ENCODE results near the gene HSDL2.
"Not testable (repeated sequence)": the region's sequence is repeated elsewhere in the genome, so short reads cannot be mapped to it uniquely, and the experiment has no call there.

Gene HSDL2

GRCh38 chr9:112382066-112382465 is 2.2 kb downstream of the HSDL2 start:
- TF ChIP-seq CTCF (IDR thresholded peaks at IDR 0.05; ENCODE audit: low read depth, low read length, missing control alignments): no peak
- no peaks in the 10 kb centered on the region for H3K27me3 ChIP-seq (replicated peaks)
- no peaks in the 10 kb centered on the region for H3K36me3 ChIP-seq (replicated peaks)
- no peak for DNase-seq
- H3K4me3 ChIP-seq (ENCODE audit: low read depth, low read length): no peak overlapping the region
- no peak overlapping the region for H3K27ac ChIP-seq
- in situ Hi-C loops (cut with HindIII; ENCODE audit: low pct_ligation_motif_present, low sequenced_read_pairs): no loop called here

GRCh38 chr9:112382501-112383364 is 2.8 kb downstream of the HSDL2 start:
- no peak for DNase-seq
- in situ Hi-C loops (cut with HindIII; ENCODE audit: low pct_ligation_motif_present, low sequenced_read_pairs): no loop called here
- no peak overlapping the region for H3K4me3 ChIP-seq (ENCODE audit: low read depth, low read length)
- H3K27ac ChIP-seq: no peak overlapping the region
- no peaks in the 10 kb centered on the region for H3K36me3 ChIP-seq (replicated peaks)
- H3K27me3 ChIP-seq (replicated peaks): no peaks in the 10 kb centered on the region
- no peak for TF ChIP-seq CTCF (IDR thresholded peaks at IDR 0.05; ENCODE audit: low read depth, low read length, missing control alignments)

- Histone ChIP-seq H3K27me3 (replicated peaks) (no peaks in the 10 kb centered on the region), H3K36me3 (replicated peaks) (no peaks in the 10 kb centered on the region), H3K4me3 (ENCODE audit: low read depth, low read length) (no peak overlapping the region), H3K27ac (no peak overlapping the region)
- in situ Hi-C loops (cut with HindIII; ENCODE audit: low pct_ligation_motif_present, low sequenced_read_pairs): no loop called here
- no peak for DNase-seq
- no peak for TF ChIP-seq CTCF (IDR thresholded peaks at IDR 0.05; ENCODE audit: low read depth, low read length, missing control alignments)
These were observed 4.3 kb downstream of the HSDL2 start for GRCh38 chr9:112384219-112384618.

GRCh38 chr9:112384690-112385089 is 4.8 kb downstream of the HSDL2 start:
- H3K27me3 ChIP-seq (replicated peaks): no peaks in the 10 kb centered on the region
- H3K27ac ChIP-seq: no peak overlapping the region
- no peak overlapping the region for H3K4me3 ChIP-seq (ENCODE audit: low read depth, low read length)
- TF ChIP-seq CTCF (IDR thresholded peaks at IDR 0.05; ENCODE audit: low read depth, low read length, missing control alignments): no peak
- no peak for DNase-seq
- H3K36me3 ChIP-seq (replicated peaks): no peaks in the 10 kb centered on the region
- in situ Hi-C loops (cut with HindIII; ENCODE audit: low pct_ligation_motif_present, low sequenced_read_pairs): no loop called here

GRCh38 chr9:112387115-112387514 is 7.2 kb downstream of the HSDL2 start:
- in situ Hi-C loops (cut with HindIII; ENCODE audit: low pct_ligation_motif_present, low sequenced_read_pairs): no loop called here
- no peak overlapping the region for H3K27ac ChIP-seq
- H3K27me3 ChIP-seq (replicated peaks): no peaks in the 10 kb centered on the region
- no peak for DNase-seq
- H3K36me3 ChIP-seq (replicated peaks): no peaks in the 10 kb centered on the region
- H3K4me3 ChIP-seq (ENCODE audit: low read depth, low read length): no peak overlapping the region
- no peak for TF ChIP-seq CTCF (IDR thresholded peaks at IDR 0.05; ENCODE audit: low read depth, low read length, missing control alignments)

- H3K27ac ChIP-seq; H3K4me3 ChIP-seq (ENCODE audit: low read depth, low read length); DNase-seq; H3K27me3 ChIP-seq (replicated peaks); in situ Hi-C loops (cut with HindIII; ENCODE audit: low pct_ligation_motif_present, low sequenced_read_pairs); H3K36me3 ChIP-seq (replicated peaks): not testable (repeated sequence)
These were observed 10.0 kb downstream of the HSDL2 start for GRCh38 chr9:112389897-112390296.

GRCh38 chr9:112391936-112392560 is 12.1 kb downstream of the HSDL2 start:
- DNase-seq; H3K27ac ChIP-seq; H3K4me3 ChIP-seq (ENCODE audit: low read depth, low read length); H3K27me3 ChIP-seq (replicated peaks); H3K36me3 ChIP-seq (replicated peaks); in situ Hi-C loops (cut with HindIII; ENCODE audit: low pct_ligation_motif_present, low sequenced_read_pairs): not testable (repeated sequence)

- H3K27me3 ChIP-seq (replicated peaks); H3K27ac ChIP-seq; DNase-seq; in situ Hi-C loops (cut with HindIII; ENCODE audit: low pct_ligation_motif_present, low sequenced_read_pairs); H3K4me3 ChIP-seq (ENCODE audit: low read depth, low read length); H3K36me3 ChIP-seq (replicated peaks): not testable (repeated sequence)
These were observed 13.2 kb downstream of the HSDL2 start for GRCh38 chr9:112393146-112393545.

All from brain microvascular endothelial cell (primary cell).